ENCODE data around the gene POLN.
"Not testable (repeated sequence)": the region's sequence is repeated elsewhere in the genome, so short reads cannot be mapped to it uniquely, and the experiment has no call there.

The POLN gene

DNA sequence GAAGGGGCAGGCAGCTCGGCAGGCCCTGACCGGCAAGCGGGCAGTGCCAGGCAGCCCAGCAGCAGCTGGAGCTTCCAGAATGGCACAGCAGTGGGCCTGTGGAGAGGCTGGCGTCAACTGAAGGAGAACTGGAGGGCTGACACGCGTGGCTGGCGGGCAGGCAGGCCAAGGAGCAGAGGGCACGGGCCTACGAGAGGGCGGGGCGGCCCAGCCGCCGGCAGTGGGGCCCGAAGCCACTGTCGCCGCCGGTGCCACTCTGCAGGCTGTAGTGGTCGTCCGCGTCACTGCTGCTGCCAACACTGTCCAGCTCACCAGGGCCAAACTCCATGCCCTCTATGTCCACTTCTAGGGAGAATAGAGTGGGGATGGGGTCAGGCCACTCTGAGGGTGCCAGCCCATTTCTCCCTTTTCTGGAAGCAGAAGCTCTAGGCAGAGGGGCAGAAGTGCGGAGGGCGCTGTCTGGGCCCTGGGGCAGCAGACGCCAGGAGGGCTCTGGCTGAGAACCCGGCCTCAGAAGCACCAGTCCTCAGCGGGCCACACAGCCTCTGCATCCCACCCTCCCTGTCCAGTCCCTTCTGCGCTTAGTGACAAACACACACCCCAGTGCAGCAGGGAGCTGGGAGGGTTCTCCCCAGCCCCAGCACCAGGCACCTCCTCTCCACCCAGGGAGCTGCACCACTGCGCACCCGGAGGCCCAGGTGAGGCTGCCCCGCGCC, 8.6 kb upstream of the POLN start:
- no peak for DNase-seq

DNA sequence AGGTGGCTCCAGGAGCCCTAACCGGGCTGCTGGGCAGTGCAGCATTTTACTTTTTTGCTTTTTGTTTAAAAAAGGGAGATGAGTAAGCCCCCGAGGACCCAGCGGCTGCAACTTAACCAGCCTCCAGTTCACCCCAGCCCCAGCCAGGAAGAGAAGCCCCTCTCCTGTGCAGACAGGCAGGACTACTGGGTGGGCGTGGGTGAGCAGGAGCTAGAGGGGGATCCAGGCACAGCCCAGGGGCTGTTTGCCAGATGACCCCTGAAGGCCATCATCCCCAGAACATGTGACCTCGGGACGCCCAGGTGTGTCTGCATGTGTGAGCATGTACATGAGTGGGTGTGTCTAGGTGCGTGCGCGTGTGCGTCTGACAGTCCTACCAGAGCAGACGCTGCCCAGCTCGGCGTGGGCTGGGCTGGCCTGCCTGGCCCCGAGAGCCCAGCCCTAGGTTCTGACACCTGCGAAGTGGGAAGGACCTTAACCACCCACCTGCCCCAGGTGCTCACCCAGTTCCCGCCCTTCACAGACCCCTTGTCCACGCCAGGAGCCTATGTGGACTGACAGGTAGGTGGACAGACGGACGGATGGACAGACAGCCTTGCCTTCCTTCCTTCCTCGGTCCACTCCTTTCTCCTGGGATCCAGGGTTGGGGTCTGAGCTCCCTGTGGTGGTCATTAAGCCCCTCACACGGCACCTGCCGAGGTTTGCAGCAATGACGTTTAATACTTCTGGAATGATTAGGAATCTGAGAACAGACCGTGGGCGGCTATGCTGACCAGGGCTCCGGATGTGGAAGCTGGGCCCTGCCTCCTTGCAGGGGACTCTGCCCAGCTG, 7.8 kb upstream of the POLN start:
- no peak for DNase-seq

DNA sequence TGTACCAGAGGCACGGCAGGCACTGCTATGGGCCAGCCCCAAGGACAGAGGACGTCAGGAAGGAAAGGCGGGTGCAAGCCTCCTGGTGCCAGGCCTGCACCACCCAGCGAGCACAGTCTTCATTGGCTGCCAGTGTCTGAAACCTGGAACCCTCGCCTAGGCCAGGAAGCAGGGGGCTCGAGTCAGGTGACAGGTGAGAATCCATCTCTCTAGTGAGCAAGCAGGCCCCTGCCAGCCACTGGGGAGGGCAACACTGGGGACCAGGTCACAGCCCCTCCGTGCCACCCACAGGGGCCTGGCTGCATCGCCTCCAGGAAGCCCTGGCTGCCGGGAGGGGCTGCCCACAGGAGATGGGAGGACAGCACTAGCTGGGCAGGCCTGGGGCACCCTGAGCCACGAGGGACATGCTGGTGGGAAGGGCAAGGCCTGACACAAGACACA, 6.9 kb upstream of the POLN start:
- no peak for DNase-seq

DNA sequence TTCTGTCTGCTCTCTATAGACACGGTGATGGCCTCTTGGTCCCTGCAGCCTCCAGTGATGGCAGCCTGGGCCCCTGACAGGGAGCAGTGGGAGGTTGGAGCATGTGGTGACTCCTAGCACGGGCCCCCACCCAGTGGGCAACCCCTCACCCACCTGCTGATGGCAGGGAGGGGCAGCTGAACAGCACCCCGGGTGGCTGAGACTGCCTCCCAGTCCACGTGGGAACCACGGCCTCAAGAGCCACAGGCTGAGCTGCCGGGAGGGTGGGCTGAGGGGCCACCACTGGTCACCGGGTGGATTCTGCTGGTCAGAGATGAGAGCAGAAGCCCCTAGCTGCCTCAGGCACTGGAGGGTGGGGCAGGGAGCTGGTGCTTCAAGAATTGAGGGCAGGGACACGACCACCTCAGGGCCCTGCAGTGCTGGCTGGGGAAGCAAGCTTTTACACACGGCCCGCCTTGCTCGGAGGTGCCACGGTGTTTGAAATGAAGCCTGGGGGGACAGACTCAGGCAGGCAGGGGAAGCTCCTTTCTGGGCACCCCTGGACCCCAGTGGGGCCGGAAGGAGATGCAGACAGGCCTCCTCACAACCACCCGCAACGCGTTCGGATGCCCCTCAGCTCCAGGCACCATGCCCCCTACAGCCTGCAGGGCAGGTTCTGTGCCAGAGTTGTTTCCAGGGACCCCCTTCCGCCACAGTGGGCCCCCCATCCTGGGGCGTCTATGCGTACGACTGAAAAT, 6.3 kb upstream of the POLN start:
- DNase-seq, result no peak

DNA sequence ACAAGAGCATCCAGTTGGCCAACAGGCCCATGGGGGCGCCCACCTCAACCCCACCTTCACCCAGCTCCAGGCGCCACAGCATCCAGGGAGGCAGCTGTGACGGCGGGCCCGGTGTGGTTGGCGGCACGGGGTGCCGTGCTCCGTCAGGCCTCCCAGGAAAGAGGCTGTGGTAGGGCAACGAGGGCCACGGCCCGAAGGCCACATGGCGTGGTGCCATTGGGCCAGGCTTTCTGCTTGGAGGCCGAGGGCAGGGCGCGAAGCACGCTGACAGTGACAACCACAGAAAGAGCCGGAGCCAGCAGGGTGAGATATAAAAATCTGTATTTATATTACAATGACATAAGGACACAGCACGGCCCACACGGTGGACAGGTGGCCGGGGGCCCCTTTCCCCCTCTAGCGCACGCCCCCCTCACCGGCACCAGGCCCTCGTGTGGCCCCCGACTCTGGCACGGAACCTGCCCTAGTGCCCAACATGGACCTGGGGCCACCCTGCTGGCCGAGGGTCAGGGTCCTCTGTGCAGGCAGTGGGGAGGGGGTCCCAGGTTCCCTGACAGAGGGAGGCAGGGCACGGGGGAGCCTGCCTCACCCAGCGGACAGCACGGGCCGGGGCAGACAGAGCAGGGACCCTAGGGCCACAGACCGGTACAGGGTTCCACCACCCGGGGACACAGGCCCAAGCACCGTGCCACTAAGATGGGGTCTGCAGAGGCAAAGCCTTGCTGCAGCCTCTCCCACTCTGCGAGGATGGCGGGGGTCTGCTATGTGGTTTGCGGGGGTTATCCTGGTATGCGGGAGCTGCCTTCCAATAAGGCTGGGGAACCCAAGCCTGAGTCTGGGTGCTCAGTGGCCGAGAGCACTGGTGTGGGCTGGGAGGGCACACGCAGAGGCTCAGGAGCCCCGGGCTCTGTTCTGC, 5.5 kb upstream of the POLN start:
- DNase-seq, result no peak

DNA sequence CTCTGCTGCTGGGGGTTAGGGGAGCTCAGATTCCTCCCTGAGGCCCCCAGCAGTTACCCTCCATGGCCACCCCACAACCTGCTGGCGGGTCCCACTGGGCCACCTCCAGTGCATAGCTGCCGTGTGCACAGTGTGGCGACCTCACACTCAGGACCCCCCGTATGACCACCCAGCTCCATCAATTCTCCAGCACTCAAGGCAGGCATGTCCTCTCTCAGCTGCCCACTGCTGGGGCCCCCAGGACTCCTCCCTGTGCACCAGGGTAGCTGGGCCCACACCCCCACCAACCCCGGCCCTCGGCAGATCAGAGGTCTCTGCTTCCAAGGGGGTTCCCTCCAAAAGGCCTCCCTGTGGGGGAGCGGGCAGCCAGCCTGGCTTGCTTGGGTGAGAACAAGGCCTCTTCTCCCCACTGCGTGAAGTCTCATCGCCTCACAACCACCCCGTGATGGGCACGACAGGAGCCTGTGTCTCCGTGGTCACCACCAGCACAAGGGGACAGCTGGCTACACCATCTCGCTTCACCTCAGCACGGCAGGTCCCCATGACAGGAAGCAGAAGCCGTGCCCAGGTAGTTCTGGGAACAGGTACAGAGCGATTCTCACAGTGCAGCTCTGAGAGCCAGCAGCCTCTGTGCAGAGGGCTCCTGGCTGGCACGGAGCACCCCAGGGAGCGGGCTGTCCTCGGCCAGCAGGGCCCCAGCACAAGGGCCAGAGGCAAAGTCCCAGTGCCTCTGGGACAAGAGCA, 4.6 kb upstream of the POLN start:
- DNase-seq, result no peak

DNA sequence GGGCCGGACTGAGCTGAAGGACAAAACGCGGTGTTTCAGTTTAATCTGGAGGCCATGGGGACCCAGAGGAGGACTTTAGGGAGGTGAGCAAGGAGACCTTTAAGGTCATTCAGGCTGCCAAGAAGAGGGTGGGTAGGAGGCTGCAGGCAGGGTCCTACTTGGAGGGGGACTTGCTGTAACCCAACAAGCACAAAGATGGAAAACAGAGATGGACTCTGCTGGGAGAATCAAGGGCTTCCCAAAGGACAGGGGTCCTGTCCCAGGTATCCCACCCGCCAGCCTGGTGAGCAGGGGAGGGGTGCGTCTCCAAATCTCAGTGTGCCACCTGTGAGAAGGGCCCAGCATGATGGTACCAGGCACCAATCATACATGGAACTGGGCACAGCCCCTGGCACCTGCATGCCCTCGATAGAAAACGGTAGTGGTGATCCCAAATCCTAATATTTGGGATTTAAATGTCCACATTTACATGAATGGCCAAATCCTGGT, 3.9 kb upstream of the POLN start:
- DNase-seq, result no peak

DNA sequence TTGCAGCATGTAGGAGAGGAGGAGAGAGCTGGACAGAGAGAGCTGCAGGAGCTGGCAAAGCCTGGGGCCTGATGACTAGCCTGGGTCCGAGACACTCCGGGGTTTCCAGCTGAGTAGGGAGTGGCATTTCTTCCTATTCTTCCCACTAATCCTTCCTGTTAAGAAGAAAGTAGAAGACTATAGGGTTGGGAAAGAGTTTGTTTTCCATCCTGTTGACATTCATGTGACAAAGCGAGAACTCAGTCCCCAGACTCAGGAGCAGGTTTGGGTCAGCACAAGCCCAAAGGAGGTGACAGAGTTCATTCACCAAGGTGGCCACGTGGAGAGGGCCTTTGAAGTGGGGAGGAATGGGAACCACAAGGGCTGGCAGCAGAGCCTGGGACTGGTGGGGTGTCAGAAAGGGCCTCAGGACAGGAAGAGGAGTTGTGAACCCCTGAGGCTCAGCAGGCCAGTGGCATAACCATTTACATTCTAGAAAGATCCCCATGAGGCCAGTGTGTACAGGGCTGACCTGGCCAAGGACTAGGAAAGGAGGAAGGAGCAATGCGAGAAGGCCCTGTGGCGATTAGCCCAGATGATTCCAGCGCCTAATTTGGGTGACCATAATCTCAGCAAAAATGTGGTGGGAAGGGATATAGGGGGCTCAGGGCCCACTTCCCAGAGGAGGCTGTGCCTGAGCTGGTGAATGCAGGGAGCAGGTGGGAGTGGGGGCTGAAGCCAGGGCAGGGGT, 3.3 kb upstream of the POLN start:
- no peak for DNase-seq

DNA sequence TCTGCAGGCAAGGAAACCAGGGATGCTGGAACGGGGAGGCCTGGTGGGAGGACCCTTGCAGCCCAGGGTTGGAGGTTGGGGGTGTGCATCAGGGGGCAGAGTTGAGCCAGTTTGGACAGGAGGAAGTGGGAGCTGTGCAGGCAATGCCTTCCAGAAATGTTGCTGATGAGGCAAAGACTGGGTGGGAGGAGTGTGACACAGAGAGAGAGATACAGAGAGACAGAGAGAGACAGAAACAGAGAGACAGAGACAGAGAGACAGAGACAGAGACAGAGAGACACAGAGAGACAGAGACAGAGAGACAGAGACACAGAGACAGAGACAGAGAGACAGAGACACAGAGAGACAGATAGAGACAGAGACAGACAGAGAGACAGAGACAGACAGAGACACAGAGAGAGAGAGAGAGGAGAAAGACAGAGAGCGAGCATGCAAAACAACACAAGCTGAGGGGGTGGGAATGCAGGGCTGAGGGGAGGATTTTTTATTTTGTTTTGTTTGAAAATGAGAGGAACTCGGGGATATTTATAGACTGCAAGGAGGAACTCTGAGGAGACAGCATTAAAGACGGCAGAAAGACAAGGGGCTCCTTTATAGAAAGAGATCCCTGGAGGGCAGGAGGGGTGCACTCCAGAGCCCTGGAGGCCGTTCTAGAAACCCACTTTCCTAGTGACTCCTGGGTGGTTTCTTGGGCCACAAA, 1.9 kb upstream of the POLN start:
- DNase-seq, result no peak

DNA sequence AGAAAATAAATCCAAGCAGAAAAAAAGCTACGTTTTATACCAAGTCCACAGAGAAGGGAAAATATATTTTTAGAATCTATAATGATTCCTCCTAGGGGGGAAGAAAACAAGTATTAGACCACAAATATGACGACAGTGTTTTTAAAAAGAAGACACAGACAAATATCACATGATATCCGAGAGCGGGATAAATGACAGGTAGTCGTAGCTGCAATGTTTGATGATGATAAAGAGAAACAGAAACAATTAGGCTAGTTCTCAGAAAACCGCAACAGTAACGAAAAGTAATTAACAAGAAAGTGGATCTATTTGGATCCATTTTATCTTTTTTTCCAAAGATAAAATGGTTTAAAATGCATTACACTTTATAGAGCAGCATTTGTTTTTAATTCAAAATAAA, 918 bp downstream of the POLN start:
- DNase-seq, result peak; percentile 65

DNA sequence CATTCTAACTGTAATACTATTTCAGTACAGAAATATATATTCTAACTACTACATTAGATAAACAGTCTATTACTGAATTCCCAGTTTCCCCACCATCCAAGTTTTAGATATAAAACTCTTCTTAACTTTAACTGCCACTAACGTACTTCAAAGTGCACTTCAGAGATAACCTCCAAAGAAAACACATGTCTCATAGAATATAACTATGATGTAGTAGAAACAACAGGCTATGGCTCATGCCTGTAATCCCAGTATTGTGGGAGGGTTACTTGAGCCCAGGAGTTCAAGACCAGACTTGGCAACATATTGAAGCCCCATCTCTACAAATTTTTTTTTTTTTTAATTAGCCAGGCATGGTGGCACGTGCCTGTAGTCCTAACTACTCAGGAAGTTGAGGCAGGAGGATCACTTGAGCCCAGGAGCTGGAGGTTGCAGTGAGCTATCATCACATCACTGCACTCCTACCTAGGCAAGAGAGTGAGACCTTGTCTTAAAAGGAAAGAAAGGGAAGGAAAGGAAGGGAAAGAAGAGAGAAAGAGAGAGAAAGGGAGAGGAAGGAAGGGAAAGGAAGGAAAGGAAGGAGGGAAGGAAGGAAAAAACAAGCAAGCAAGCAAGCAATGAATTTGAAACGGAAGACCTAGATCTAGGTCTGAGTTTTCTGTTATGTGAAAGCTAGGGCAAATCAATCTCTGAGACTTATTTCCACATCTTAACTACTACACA, 4.8 kb downstream of the POLN start:
- no peak for DNase-seq

DNA sequence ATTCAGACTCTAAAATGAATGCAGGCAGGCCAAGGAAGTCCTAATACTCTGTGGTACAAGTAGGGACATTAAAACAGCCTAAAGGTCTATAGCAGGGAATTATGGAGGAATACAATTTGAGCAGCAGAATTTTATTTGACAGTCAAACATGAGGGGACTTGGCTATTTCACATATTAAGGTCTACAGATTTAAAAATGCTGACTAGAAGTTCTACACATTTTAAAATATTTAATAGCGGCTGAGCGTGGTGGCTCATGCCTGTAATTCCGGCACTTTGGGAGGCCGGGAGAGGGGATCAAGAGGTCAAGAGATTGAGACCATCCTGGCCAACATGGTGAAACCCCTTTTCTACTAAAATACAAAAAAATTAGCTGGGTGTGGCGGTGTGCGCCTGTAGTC, 10.8 kb downstream of the POLN start:
- no peak for DNase-seq

DNA sequence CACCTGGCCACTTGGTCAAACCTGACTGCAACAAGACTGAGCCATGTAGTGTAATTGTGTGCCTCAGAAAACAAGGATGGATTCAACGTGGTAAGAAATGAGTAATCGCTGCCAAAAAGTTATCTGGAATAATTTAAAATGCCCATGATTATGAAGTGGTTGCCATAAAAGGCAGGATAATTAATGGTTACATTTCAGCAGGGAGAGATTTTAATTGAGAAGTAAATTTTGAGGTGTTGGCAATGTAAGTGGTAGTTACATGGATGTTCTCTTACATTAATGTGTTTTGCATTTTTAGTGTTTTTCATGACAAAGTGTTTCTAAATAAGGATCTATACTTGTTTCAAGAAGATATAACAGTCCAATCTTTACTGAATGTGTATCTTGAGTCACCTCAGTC, 15.7 kb downstream of the POLN start:
- DNase-seq, result no peak

DNA sequence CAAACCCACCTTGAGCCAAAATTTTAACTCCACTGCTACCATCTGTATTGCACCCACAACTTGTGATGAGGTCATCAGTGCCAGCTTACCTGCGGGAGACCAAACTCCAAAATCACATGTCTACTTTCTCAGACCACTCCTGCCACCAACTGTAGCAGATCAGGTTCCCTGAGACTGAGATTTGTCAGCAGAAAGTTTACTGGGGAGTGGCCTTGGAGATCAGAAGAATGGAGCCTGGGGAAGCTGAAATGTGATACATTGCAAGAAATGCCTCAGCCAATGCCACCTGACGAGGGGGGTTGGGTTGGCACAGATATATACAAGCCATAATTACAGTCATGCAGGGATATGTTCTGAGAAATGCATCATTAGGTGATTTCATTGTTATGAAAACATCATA, 19.1 kb downstream of the POLN start:
- no peak for DNase-seq

DNA sequence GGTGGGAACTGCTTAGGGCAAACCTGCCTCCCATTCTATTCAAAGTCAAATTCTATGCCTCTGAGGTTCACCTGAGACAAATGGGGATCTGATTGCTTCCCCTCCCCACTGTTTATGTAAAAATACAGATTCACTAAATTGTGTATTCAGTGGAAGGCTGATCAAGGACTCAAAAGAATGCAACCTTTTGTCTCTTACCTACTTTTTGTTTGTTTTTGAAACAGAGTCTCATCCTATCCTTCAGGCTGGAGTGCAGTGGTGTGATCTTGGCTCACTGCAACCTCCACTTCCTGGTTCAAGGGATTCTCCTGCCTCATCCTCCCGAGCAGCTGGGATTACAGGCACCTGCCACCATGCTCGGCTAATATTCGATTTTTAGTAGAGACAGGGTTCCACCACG, 20.5 kb downstream of the POLN start:
- not testable (repeated sequence) for DNase-seq

DNA sequence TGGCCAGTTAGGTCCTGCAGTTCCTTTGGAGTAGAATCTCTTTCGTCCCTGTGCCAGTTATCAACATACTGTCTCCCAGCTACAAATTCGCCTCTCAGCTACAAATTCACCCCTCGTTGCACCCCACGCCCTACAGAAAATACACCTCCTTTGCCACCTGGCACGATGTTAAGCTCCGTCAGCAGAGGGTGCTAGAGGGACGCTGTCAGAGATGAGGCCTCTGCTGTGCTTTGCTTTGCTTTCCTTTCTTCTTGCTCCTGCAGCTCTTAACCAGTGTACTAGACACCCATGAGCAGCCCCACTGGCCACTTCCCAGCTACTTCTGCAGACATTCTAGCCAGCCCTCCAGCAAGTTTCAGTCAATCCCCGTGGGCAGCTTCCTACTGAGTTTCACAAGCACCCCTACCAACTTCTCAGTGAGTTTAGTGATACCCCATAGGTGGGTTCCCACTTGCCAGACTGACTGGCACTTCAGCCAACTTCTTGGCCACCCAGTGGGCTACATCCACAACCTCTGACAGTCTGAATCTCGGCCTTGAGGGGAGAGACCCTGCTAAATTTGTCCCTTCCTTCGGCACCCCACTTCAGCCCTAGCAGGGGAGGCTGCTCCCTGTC, 21.8 kb downstream of the POLN start:
- DNase-seq, result peak; percentile 84

DNA sequence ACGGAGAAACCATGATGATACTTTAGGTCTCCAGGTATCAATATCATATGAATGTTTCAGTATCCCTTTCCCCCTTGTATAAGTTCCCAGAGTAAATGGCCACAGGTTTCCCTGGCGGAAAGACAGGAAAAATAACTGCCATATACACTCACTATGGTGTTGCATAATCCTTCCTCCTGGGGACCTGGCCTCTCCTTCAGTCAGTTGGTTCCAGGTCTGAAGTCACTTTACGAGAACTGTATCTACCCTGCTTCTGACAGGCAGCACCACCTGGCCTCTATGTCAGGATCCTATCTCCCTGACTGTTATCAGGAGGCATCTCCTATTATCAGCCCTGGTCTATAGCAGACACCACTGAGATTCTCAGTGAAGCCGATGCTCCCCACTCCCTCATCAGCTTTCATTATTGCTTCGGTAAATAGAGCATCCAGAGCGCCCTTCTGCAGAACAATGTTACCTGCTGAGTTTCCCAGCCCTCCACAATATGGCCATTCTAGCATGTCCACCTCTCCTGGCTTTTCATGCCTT, 22.6 kb downstream of the POLN start:
- DNase-seq, result no peak

DNA sequence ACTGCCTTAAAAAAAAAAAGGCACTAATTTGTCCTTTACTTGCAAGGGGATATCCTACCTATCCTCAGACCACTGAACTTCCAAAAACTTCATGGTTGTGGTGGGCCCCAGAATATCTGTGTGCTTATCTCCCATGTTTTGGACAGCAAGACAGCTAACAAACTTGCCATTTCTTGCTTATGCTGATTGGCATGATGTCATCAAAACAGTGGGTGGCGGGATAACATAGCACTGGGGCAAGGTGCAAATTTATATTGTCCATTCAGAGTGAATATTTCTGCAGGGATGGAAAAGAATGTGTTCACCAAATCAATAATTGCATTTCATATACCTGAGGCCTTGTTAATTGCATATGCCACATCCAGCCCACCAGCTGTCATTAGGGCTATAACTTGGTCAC, 23.5 kb downstream of the POLN start:
- no peak for DNase-seq

DNA sequence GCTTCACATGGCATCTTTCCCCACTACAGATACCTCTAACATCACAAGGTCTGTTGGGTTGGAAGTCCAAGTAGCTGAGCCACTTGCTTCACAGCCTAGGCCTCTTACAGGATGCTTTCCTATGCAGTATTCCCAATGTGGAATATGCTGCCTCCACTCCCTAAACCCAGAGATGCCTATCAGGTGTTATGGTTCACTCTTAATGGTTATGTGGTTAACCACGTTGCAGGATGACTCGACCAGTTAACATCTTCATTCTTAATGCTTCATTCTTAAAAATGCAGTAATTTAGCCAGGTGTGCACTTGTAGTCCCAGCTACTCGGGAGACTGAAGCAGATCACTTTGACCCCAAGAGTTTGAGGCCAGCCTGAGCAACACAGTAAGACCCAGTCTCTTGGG, 24.2 kb downstream of the POLN start:
- DNase-seq, result no peak
